BE2C (cell line): Measurements from ENCODE around the gene ORC3.
A peak's percentile ranks its signal among the peaks of the same experiment; 100 is the strongest.
"Not testable (repeated sequence)": the region's sequence is repeated elsewhere in the genome, so short reads cannot be mapped to it uniquely, and the experiment has no call there.

ENCODE experiments used
- DNase-seq: peaks from one replicate; pipeline ENCODE4 v3.0.0-alpha.2; 2020
- H3K27me3 ChIP-seq: fragments of 250-450 bp; sonication (Bioruptor Pico); 2 replicates; pipeline ENCODE4 v1.5.1; 2020; ENCODE audit warnings: mild to moderate bottlenecking
- H3K36me3 ChIP-seq: fragments of 250-450 bp; sonication (Bioruptor Pico); 2 replicates; pipeline ENCODE4 v1.5.1; 2020; ENCODE audit warnings: mild to moderate bottlenecking
- H3K4me1 ChIP-seq: fragments of 250-450 bp; sonication (Bioruptor Pico); 2 replicates; pipeline ENCODE4 v1.5.1; 2020
- H3K4me3 ChIP-seq: 2 replicates; pipeline ENCODE4 v1.5.1; 2011; ENCODE audit warnings: low read depth, low read length
- H3K9me3 ChIP-seq: fragments of 250-450 bp; sonication (Bioruptor Pico); 2 replicates; pipeline ENCODE4 v1.5.1; 2020
- CTCF ChIP-seq: IDR thresholded peaks from 2 replicates; pipeline ENCODE4 v1.5.1; 2012; ENCODE audit warnings: mild to moderate bottlenecking, low read depth, low read length

ORC3 gene

GRCh38 chr6:87699576-87699975, 109.6 kb downstream of the ORC3 start:
- Histone ChIP-seq H3K9me3 (no peaks in the 10 kb centered on the region), H3K4me3 (peak overlapping the region; percentile 98), H3K4me1 (peaks cover 4% of the 10 kb centered on the region; the same call in 1 of the 2 replicates), H3K27me3 (no peaks in the 10 kb centered on the region), H3K36me3 (no peaks in the 10 kb centered on the region; the same call in 1 of the 2 replicates)
- no peak for TF ChIP-seq CTCF
- DNase-seq, result no peak

- no peaks in the 10 kb centered on the region for H3K27me3 ChIP-seq
Observed at GRCh38 chr6:87700397-87701343, 110.7 kb downstream of the ORC3 start.

GRCh38 chr6:87701344-87701675, 111.4 kb downstream of the ORC3 start:
- Histone ChIP-seq H3K4me1 (peaks cover 4% of the 10 kb centered on the region; the same call in 1 of the 2 replicates), H3K36me3 (no peaks in the 10 kb centered on the region; the same call in 1 of the 2 replicates), H3K9me3 (no peaks in the 10 kb centered on the region), H3K27me3 (no peaks in the 10 kb centered on the region), H3K4me3 (peak overlapping the region; percentile 98)
- no peak for TF ChIP-seq CTCF
- no peak for DNase-seq

More at GRCh38 chr6:87700397-87701343, 110.7 kb downstream of the ORC3 start:
- Histone ChIP-seq H3K36me3 (no peaks in the 10 kb centered on the region; the same call in 1 of the 2 replicates), H3K4me3 (peak overlapping the region; percentile 98), H3K9me3 (no peaks in the 10 kb centered on the region), H3K4me1 (peaks cover 4% of the 10 kb centered on the region; the same call in 1 of the 2 replicates)
- peak; percentile 40 for DNase-seq
- peak; percentile 11; the same call in 1 of the 2 replicates for TF ChIP-seq CTCF

- Histone ChIP-seq H3K27me3 (no peaks in the 10 kb centered on the region), H3K4me3 (peak within 1 kb of the TSS; percentile 98), H3K4me1 (peaks cover 4% of the 10 kb centered on the region; the same call in 1 of the 2 replicates), H3K9me3 (no peaks in the 10 kb centered on the region), H3K36me3 (no peaks in the 10 kb centered on the region; the same call in 1 of the 2 replicates)
- peak; percentile 95 for DNase-seq
- TF ChIP-seq CTCF, result no peak
Observed at GRCh38 chr6:87701676-87702588, 112.0 kb downstream of the ORC3 start, which contains the start of gene AKIRIN2. Gene AKIRIN2, minus strand, starts transcription at chr6:87702233. Its CDS starts 549 bp downstream, at chr6:87701684.

GRCh38 chr6:87702589-87702945, 112.6 kb downstream of the ORC3 start:
- Histone ChIP-seq H3K9me3 (no peaks in the 10 kb centered on the region), H3K36me3 (no peaks in the 10 kb centered on the region; the same call in 1 of the 2 replicates), H3K27me3 (no peaks in the 10 kb centered on the region), H3K4me3 (peak overlapping the region; percentile 98), H3K4me1 (peaks cover 4% of the 10 kb centered on the region; the same call in 1 of the 2 replicates)
- no peak for TF ChIP-seq CTCF
- DNase-seq, result no peak

GRCh38 chr6:87703039-87703438, 113.1 kb downstream of the ORC3 start:
- not testable (repeated sequence) for H3K36me3 ChIP-seq, DNase-seq, H3K9me3 ChIP-seq, H3K27me3 ChIP-seq, H3K4me1 ChIP-seq
- H3K4me3 ChIP-seq, result peak overlapping the region; percentile 98
